ENCODE data around the gene MARCO. TPM values are rescaled to one million over a fixed set of nuclear protein-coding genes. Genes with fewer than 3 reads are reported as not detected.

MARCO gene
- polyA plus RNA-seq, 3 donors, result 12.7 to 43.7 (median 37.7) TPM

GRCh38 chr2:119025762-119026351, 83.9 kb downstream of the MARCO start:
- Mint-ChIP-seq H3K27me3 (ENCODE audit: low read depth in 3 of 3) (peaks cover 22 to 49% (median 38%) of the 10 kb centered on the region in 3 donors), H3K27ac (peak overlapping the region in 1 of 7 donors; percentile 51), H3K36me3 (no peaks in the 10 kb centered on the region), H3K9me3 (peaks cover 0 to 7% (median 2%) of the 10 kb centered on the region in 7 donors), H3K4me3 (no peak overlapping the region), H3K4me1 (no peaks in the 10 kb centered on the region)
- H3K4me3 ChIP-seq (replicated peaks in 1 of 3; ENCODE audit: low read depth in 2 of 3, low read length in 3 of 3), result no peak overlapping the region
- H3K79me2 ChIP-seq (ENCODE audit: insufficient read depth, low read length), result no peaks in the 10 kb centered on the region
- peaks cover 5 to 23% of the 10 kb centered on the region in 2 donors for H3K27me3 ChIP-seq (ENCODE audit: control insufficient read depth in 2 of 2, insufficient read depth in 2 of 2, low read length in 2 of 2)
- no peaks in the 10 kb centered on the region for H3K9me3 ChIP-seq (replicated peaks in 1 of 2; ENCODE audit: control insufficient read depth in 1 of 2, insufficient read depth in 1 of 2, low read length in 2 of 2)
- DNase-seq, result no peak
- no peaks in the 10 kb centered on the region for H4K20me1 ChIP-seq (ENCODE audit: insufficient read depth, low read length)
- 94% methylated on average over 18 of the region's 18 CpGs for WGBS (ENCODE audit: insufficient coverage)
- H3K36me3 ChIP-seq (replicated peaks in 1 of 2; ENCODE audit: control insufficient read depth in 1 of 2, insufficient read depth in 2 of 2, low read length in 2 of 2), result no peaks in the 10 kb centered on the region
- H3K9ac ChIP-seq (ENCODE audit: insufficient read depth, low read length, poor library complexity, severe bottlenecking), result no peak overlapping the region
- no peak for TF ChIP-seq CTCF (IDR thresholded peaks at IDR 0.05)
- no peak overlapping the region for H3K4me2 ChIP-seq (replicated peaks; ENCODE audit: extremely low read depth, low read length, poor library complexity, severe bottlenecking)
- no peak overlapping the region for H3K27ac ChIP-seq (ENCODE audit: low read depth in 1 of 2, low read length in 2 of 2)
- H3K4me1 ChIP-seq (ENCODE audit: control insufficient read depth in 1 of 2, insufficient read depth in 2 of 2, low read length in 2 of 2), result no peaks in the 10 kb centered on the region
- intact Hi-C loops (cut with micrococcal nuclease), result no loop called here
- no peak overlapping the region for H2AFZ ChIP-seq (ENCODE audit: insufficient read depth, low read depth, low read length, poor library complexity, severe bottlenecking)

- H3K27ac Mint-ChIP-seq, result no peak overlapping the region
- no peak overlapping the region for H3K27ac ChIP-seq (ENCODE audit: low read depth in 1 of 2, low read length in 2 of 2)
- no peaks in the 10 kb centered on the region for H3K36me3 ChIP-seq (replicated peaks in 1 of 2; ENCODE audit: control insufficient read depth in 1 of 2, insufficient read depth in 2 of 2, low read length in 2 of 2)
- no peak overlapping the region for H3K9ac ChIP-seq (ENCODE audit: insufficient read depth, low read length, poor library complexity, severe bottlenecking)
- H3K27me3 ChIP-seq (ENCODE audit: control insufficient read depth in 2 of 2, insufficient read depth in 2 of 2, low read length in 2 of 2), result peaks cover 13 to 27% of the 10 kb centered on the region in 2 donors
- H3K79me2 ChIP-seq (ENCODE audit: insufficient read depth, low read length), result no peaks in the 10 kb centered on the region
- H2AFZ ChIP-seq (ENCODE audit: insufficient read depth, low read depth, low read length, poor library complexity, severe bottlenecking), result no peak overlapping the region
- H3K4me2 ChIP-seq (replicated peaks; ENCODE audit: extremely low read depth, low read length, poor library complexity, severe bottlenecking), result no peak overlapping the region
- H4K20me1 ChIP-seq (ENCODE audit: insufficient read depth, low read length), result no peaks in the 10 kb centered on the region
- DNase-seq, result no peak
- no peak for TF ChIP-seq CTCF (IDR thresholded peaks at IDR 0.05)
- WGBS (ENCODE audit: insufficient coverage), result 79% methylated on average over 2 of the region's 5 CpGs
- H3K4me3 ChIP-seq (replicated peaks in 1 of 3; ENCODE audit: low read depth in 2 of 3, low read length in 3 of 3), result no peak overlapping the region
- H3K9me3 ChIP-seq (replicated peaks in 1 of 2; ENCODE audit: control insufficient read depth in 1 of 2, insufficient read depth in 1 of 2, low read length in 2 of 2), result no peaks in the 10 kb centered on the region
- H3K4me1 Mint-ChIP-seq, result no peaks in the 10 kb centered on the region
- no peaks in the 10 kb centered on the region for H3K4me1 ChIP-seq (ENCODE audit: control insufficient read depth in 1 of 2, insufficient read depth in 2 of 2, low read length in 2 of 2)
- H3K4me3 Mint-ChIP-seq, result no peak overlapping the region
- H3K27me3 Mint-ChIP-seq (ENCODE audit: low read depth in 3 of 3), result peaks cover 29 to 58% (median 43%) of the 10 kb centered on the region in 3 donors
- intact Hi-C loops (cut with micrococcal nuclease), result no loop called here
- peaks cover 0 to 8% (median 2%) of the 10 kb centered on the region in 7 donors for H3K9me3 Mint-ChIP-seq
- H3K36me3 Mint-ChIP-seq, result no peaks in the 10 kb centered on the region
Observed at GRCh38 chr2:119026890-119027289, 84.9 kb downstream of the MARCO start.

Measured in CD14-positive monocyte (primary cell).